T-helper 1 cell (primary cell): ENCODE results near the gene OLFM1.
"Not testable (repeated sequence)": the region's sequence is repeated elsewhere in the genome, so short reads cannot be mapped to it uniquely, and the experiment has no call there.

ENCODE experiments used
- DNase-seq, 5 donors: peaks; one replicate each; pipeline ENCODE4 v3.0.0-alpha.2; 2012 to 2020

Gene OLFM1

GRCh38 chr9:135156525-135157510, 69.3 kb downstream of the OLFM1 start:
- DNase-seq: no peak

GRCh38 chr9:135157856-135158563, 70.5 kb downstream of the OLFM1 start:
- no peak for DNase-seq

GRCh38 chr9:135158564-135158937, 71.1 kb downstream of the OLFM1 start:
- DNase-seq: no peak

- DNase-seq: no peak
Measured at GRCh38 chr9:135159801-135160200, 72.3 kb downstream of the OLFM1 start.

- DNase-seq: no peak
Measured at GRCh38 chr9:135160862-135161261, 73.4 kb downstream of the OLFM1 start.

GRCh38 chr9:135162599-135162998, 75.1 kb downstream of the OLFM1 start:
- not testable (repeated sequence) for DNase-seq

- no peak for DNase-seq
Measured at GRCh38 chr9:135163023-135163780, 75.7 kb downstream of the OLFM1 start.

- no peak for DNase-seq
Measured at GRCh38 chr9:135164036-135164435, 76.6 kb downstream of the OLFM1 start.

- no peak for DNase-seq
Measured at GRCh38 chr9:135165003-135165711, 77.7 kb downstream of the OLFM1 start.

GRCh38 chr9:135165756-135166519, 78.5 kb downstream of the OLFM1 start:
- DNase-seq: no peak

- no peak for DNase-seq
Measured at GRCh38 chr9:135166565-135166964, 79.1 kb downstream of the OLFM1 start.

GRCh38 chr9:135167356-135167755, 79.9 kb downstream of the OLFM1 start:
- DNase-seq: no peak

GRCh38 chr9:135167849-135168655, 80.6 kb downstream of the OLFM1 start:
- DNase-seq: no peak

GRCh38 chr9:135169709-135170226, 82.3 kb downstream of the OLFM1 start:
- DNase-seq: no peak

- no peak for DNase-seq
Measured at GRCh38 chr9:135170535-135170934, 83.1 kb downstream of the OLFM1 start.
